Measurements from ENCODE around the gene TEKTIP1.
"Not testable (repeated sequence)": the region's sequence is repeated elsewhere in the genome, so short reads cannot be mapped to it uniquely, and the experiment has no call there.

The TEKTIP1 gene

GRCh38 chr19:3563709-3564524, 24.9 kb downstream of the TEKTIP1 start:
- DNase-seq (ENCODE audit: low spot score) = no peak

GRCh38 chr19:3565139-3565538, 26.2 kb downstream of the TEKTIP1 start:
- no peak for DNase-seq (ENCODE audit: low spot score)

- DNase-seq (ENCODE audit: low spot score) = not testable (repeated sequence)
Measured at GRCh38 chr19:3570042-3570441, 31.1 kb downstream of the TEKTIP1 start.

- DNase-seq (ENCODE audit: low spot score) = no peak
Measured at GRCh38 chr19:3570606-3571011, 31.6 kb downstream of the TEKTIP1 start.

GRCh38 chr19:3572132-3572854, 33.3 kb downstream of the TEKTIP1 start:
- DNase-seq (ENCODE audit: low spot score) = peak; percentile 100

GRCh38 chr19:3572855-3573161, 33.8 kb downstream of the TEKTIP1 start, which contains the start of gene HMG20B:
HMG20B (plus strand) TSS chr19:3572944; CDS start chr19:3573310, 366 bp downstream.
- DNase-seq (ENCODE audit: low spot score) = no peak

GRCh38 chr19:3573162-3573857, 34.3 kb downstream of the TEKTIP1 start:
- no peak for DNase-seq (ENCODE audit: low spot score)

- DNase-seq (ENCODE audit: low spot score) = peak; percentile 96
Measured at GRCh38 chr19:3573858-3574637, 35.1 kb downstream of the TEKTIP1 start.

- DNase-seq (ENCODE audit: low spot score) = no peak
Measured at GRCh38 chr19:3575260-3575741, 36.3 kb downstream of the TEKTIP1 start.

- DNase-seq (ENCODE audit: low spot score) = no peak
Measured at GRCh38 chr19:3575949-3576673, 37.1 kb downstream of the TEKTIP1 start.

- no peak for DNase-seq (ENCODE audit: low spot score)
Measured at GRCh38 chr19:3576696-3577443, 37.9 kb downstream of the TEKTIP1 start.

- DNase-seq (ENCODE audit: low spot score) = no peak
Measured at GRCh38 chr19:3577723-3578344, 38.9 kb downstream of the TEKTIP1 start.

GRCh38 chr19:3578390-3578789, 39.4 kb downstream of the TEKTIP1 start:
- no peak for DNase-seq (ENCODE audit: low spot score)

GRCh38 chr19:3580156-3580934, 41.4 kb downstream of the TEKTIP1 start:
- DNase-seq (ENCODE audit: low spot score) = no peak

GRCh38 chr19:3581792-3582191, 42.8 kb downstream of the TEKTIP1 start:
- not testable (repeated sequence) for DNase-seq (ENCODE audit: low spot score)

- not testable (repeated sequence) for DNase-seq (ENCODE audit: low spot score)
Measured at GRCh38 chr19:3584036-3584802, 45.2 kb downstream of the TEKTIP1 start.

GRCh38 chr19:3585301-3586126, 46.5 kb downstream of the TEKTIP1 start, which contains the start of gene GIPC3:
GIPC3 (plus strand) TSS chr19:3585478; CDS start chr19:3585598, 120 bp downstream.
- DNase-seq (ENCODE audit: low spot score) = no peak

Data from activated CD4-positive, alpha-beta T cell treated with anti-CD3 and anti-CD28 coated beads, Interleukin-2, Interleukin-4, amounts not matched to agents 100 ng/mL and 50 ng/mL, durations not matched to agents 16 hours and 8 hours (primary cell).